Naive thymus-derived CD4-positive, alpha-beta T cell (primary cell): ENCODE measurements around the gene ATG7. TPM values are rescaled to one million over a fixed set of nuclear protein-coding genes. Genes with fewer than 3 reads are reported as not detected.

Source experiments
- ATAC-seq: fragments of 150-1000 bp; cut with Tn5 transposase; 2 replicates; pipeline ENCODE4 v1.10.0; 2021; ENCODE audit warnings: mild to moderate bottlenecking, moderate library complexity
- CTCF ChIA-PET: fragments of 350-600 bp; sonication (Branson Sonifier 250); formaldehyde crosslinking; loops from one replicate; lab custom pipeline; 2021; ENCODE audit warnings: antibody characterized with exemption; lab: Charles Lee
- POLR2A ChIA-PET: fragments of 350-600 bp; sonication (Branson Sonifier 250); formaldehyde crosslinking; loops from one replicate; lab custom pipeline; 2021; ENCODE audit warnings: antibody characterized with exemption, inconsistent platforms; lab: Charles Lee
- DNase-seq, 9 donors: peaks; one replicate each; pipeline versions ENCODE4 v3.0.0 to v3.0.0-alpha.2; 2020 to 2022; ENCODE audit warnings: mixed read lengths in 1 of 9
- H3K27ac ChIP-seq: one replicate; pipeline ENCODE4 v1.7.0; 2013; ENCODE audit warnings: mild to moderate bottlenecking, low read depth, low read length, moderate library complexity
- H3K27me3 ChIP-seq, 2 donors: one replicate each; pipeline ENCODE4 v1.7.0; 2013; ENCODE audit warnings: low read length in 2 of 2, mild to moderate bottlenecking in 2 of 2, moderate library complexity in 2 of 2; ENCODE audit not compliant: control insufficient read depth in 2 of 2, insufficient read depth in 2 of 2
- H3K36me3 ChIP-seq, 3 experiments: 1 replicate in 2 of 3; 2 replicates in 1 of 3; pipeline ENCODE4 v1.7.0; 2013; ENCODE audit warnings: low read length in 3 of 3, mild to moderate bottlenecking in 3 of 3, moderate library complexity in 1 of 3; ENCODE audit not compliant: insufficient read depth in 3 of 3, control insufficient read depth in 2 of 3
- H3K4me1 ChIP-seq, 2 donors: one replicate each; pipeline ENCODE4 v1.7.0; 2013; ENCODE audit warnings: low read length in 2 of 2, mild to moderate bottlenecking in 2 of 2, moderate library complexity in 1 of 2; ENCODE audit not compliant: control insufficient read depth in 2 of 2, insufficient read depth in 2 of 2
- H3K4me3 ChIP-seq: 2 replicates; pipeline ENCODE4 v1.7.0; 2013; ENCODE audit warnings: mild to moderate bottlenecking, low read length
- H3K9me3 ChIP-seq, 3 experiments: 1 replicate in 2 of 3; 2 replicates in 1 of 3; pipeline ENCODE4 v1.7.0; 2013; ENCODE audit warnings: low read length in 3 of 3; ENCODE audit not compliant: control insufficient read depth in 2 of 3
- H3K27ac Mint-ChIP-seq, 9 donors: one replicate each; pipeline ENCODE4 v1.8.0; 2020 to 2022; ENCODE audit warnings: mixed read lengths in 9 of 9, mild to moderate bottlenecking in 8 of 9, moderate library complexity in 5 of 9, inconsistent platforms in 2 of 9
- H3K27me3 Mint-ChIP-seq, 5 donors: one replicate each; pipeline ENCODE4 v1.8.0; 2021 to 2022; ENCODE audit warnings: mixed read lengths in 5 of 5, mild to moderate bottlenecking in 1 of 5
- H3K36me3 Mint-ChIP-seq, 5 donors: one replicate each; pipeline ENCODE4 v1.8.0; 2020 to 2022; ENCODE audit warnings: mixed read lengths in 5 of 5, mild to moderate bottlenecking in 3 of 5, inconsistent platforms in 1 of 5
- H3K4me1 Mint-ChIP-seq, 7 donors: one replicate each; pipeline ENCODE4 v1.8.0; 2020 to 2022; ENCODE audit warnings: mixed read lengths in 7 of 7, mild to moderate bottlenecking in 3 of 7, inconsistent platforms in 1 of 7
- H3K4me3 Mint-ChIP-seq, 10 donors: one replicate each; pipeline ENCODE4 v1.8.0; 2020 to 2022; ENCODE audit warnings: mild to moderate bottlenecking in 10 of 10, mixed read lengths in 10 of 10, moderate library complexity in 6 of 10, inconsistent platforms in 2 of 10
- H3K9me3 Mint-ChIP-seq, 11 donors: one replicate each; pipeline ENCODE4 v1.8.0; 2020 to 2022; ENCODE audit warnings: mixed read lengths in 11 of 11, mild to moderate bottlenecking in 4 of 11, inconsistent platforms in 1 of 11, moderate library complexity in 1 of 11
- intact Hi-C, 2 donors: fragments of 100-400 bp; cut with micrococcal nuclease; formaldehyde crosslinking; loops; one replicate each; pipeline ENCODE4 v1.15.1; 2023
- polyA plus RNA-seq, 2 donors: library from polyadenylated mRNA; unstranded; fragments of 300-500 nt; fragmentation: Illumina TruSeq; gene quantifications; one replicate each; pipeline ENCODE4 v1.2.3, GENCODE V29; 2021
- total RNA-seq, 6 experiments: library from RNA in 5 of 6; stranded (reverse) in 5 of 6; gene quantifications; 1 replicate in 5 of 6; 2 replicates in 1 of 6; pipeline ENCODE4 v1.2.3 and lab custom pipeline; 2021 to 2026

The ATG7 gene
- total and polyA plus RNA-seq, 7 experiments from 2014 or later: 12.0 to 80.3 (median 33.6) TPM

GRCh38 chr3:11276901-11277300, 4.7 kb downstream of the ATG7 start:
- Mint-ChIP-seq H3K4me1 (peaks cover 35 to 67% (median 49%) of the 10 kb centered on the region in 7 donors), H3K27ac (peak overlapping the region in 2 of 9 donors; percentile 2 to 82), H3K9me3 (peaks cover 0 to 8% (median 3%) of the 10 kb centered on the region in 11 donors), H3K36me3 (peaks cover 10 to 38% (median 36%) of the 10 kb centered on the region in 5 donors), H3K27me3 (peaks cover 0 to 2% (median 0%) of the 10 kb centered on the region in 5 donors), H3K4me3 (peak overlapping the region in 1 of 10 donors; percentile 36)
- Histone ChIP-seq H3K4me1 (peaks cover 12 to 13% of the 10 kb centered on the region in 2 donors), H3K9me3 (no peaks in the 10 kb centered on the region), H3K27ac (no peak overlapping the region), H3K36me3 (peaks cover 0 to 9% (median 4%) of the 10 kb centered on the region in 3 experiments), H3K4me3 (no peak overlapping the region), H3K27me3 (no peaks in the 10 kb centered on the region)
- no peak for ATAC-seq
- ChIA-PET CTCF (interaction anchor here (0.6 kb wide), 1 partner anchor 87 kb away, joined by 3 read pairs; no protein-coding TSS in a partner anchor), POLR2A (interaction anchor here (1.4 kb wide), 1 partner anchor 13 kb away, joined by 3 read pairs; no protein-coding TSS in a partner anchor)
- intact Hi-C loops: loop anchor here (10.0 kb wide), 3 partner anchors 508 to 1278 kb away; partner anchors contain the start of genes MKRN2 (in 1 of the 2) and TAMM41 (in 1 of the 2)
- DNase-seq: no peak

GRCh38 chr3:11282250-11283138, 10.3 kb downstream of the ATG7 start:
- H3K36me3 Mint-ChIP-seq: peaks cover 8 to 37% (median 17%) of the 10 kb centered on the region in 5 donors
- POLR2A ChIA-PET: interaction anchor here (0.5 to 1.2 kb wide), 2 partner anchors 10 to 1845 kb away, joined by 3 read pairs; partner anchors contain the start of gene ATG7
- H3K27ac Mint-ChIP-seq: peak overlapping the region in 1 of 9 donors; percentile 56
- Histone ChIP-seq H3K4me1 (no peaks in the 10 kb centered on the region), H3K27ac (no peak overlapping the region), H3K4me3 (no peak overlapping the region), H3K9me3 (no peaks in the 10 kb centered on the region), H3K27me3 (no peaks in the 10 kb centered on the region), H3K36me3 (peaks cover 0 to 18% (median 6%) of the 10 kb centered on the region in 3 experiments)
- intact Hi-C loops: no loop called here
- H3K9me3 Mint-ChIP-seq: peaks cover 0 to 1% (median 0%) of the 10 kb centered on the region in 11 donors
- peaks cover 6 to 24% (median 17%) of the 10 kb centered on the region in 7 donors for H3K4me1 Mint-ChIP-seq
- CTCF ChIA-PET: no interaction called here
- ATAC-seq: no peak
- H3K4me3 Mint-ChIP-seq: no peak overlapping the region
- no peak for DNase-seq
- no peaks in the 10 kb centered on the region for H3K27me3 Mint-ChIP-seq

- intact Hi-C loops: no loop called here
- no peak overlapping the region for H3K27ac ChIP-seq
- H3K36me3 ChIP-seq: peaks cover 0 to 18% (median 6%) of the 10 kb centered on the region in 3 experiments
- Mint-ChIP-seq H3K27ac (peak overlapping the region in 1 of 9 donors; percentile 51), H3K27me3 (no peaks in the 10 kb centered on the region), H3K4me3 (no peak overlapping the region), H3K4me1 (peaks cover 7 to 30% (median 20%) of the 10 kb centered on the region in 7 donors), H3K36me3 (peaks cover 8 to 35% (median 14%) of the 10 kb centered on the region in 5 donors), H3K9me3 (peaks cover 0 to 1% (median 0%) of the 10 kb centered on the region in 11 donors)
- no peak for DNase-seq
- H3K4me3 ChIP-seq: no peak overlapping the region
- peak; percentile 45 for ATAC-seq
- H3K4me1 ChIP-seq: peaks cover 0 to 5% of the 10 kb centered on the region in 2 donors
- ChIA-PET POLR2A (no interaction called here), CTCF (no interaction called here)
- H3K9me3 ChIP-seq: no peaks in the 10 kb centered on the region
- H3K27me3 ChIP-seq: no peaks in the 10 kb centered on the region
Measured at GRCh38 chr3:11283139-11283475, 10.9 kb downstream of the ATG7 start.

- CTCF ChIA-PET: no interaction called here
- H3K27ac ChIP-seq: no peak overlapping the region
- peaks cover 8 to 35% (median 13%) of the 10 kb centered on the region in 5 donors for H3K36me3 Mint-ChIP-seq
Measured at GRCh38 chr3:11284011-11284410, 11.8 kb downstream of the ATG7 start.

GRCh38 chr3:11285471-11285870, 13.3 kb downstream of the ATG7 start:
- Mint-ChIP-seq H3K9me3 (peaks cover 0 to 1% (median 0%) of the 10 kb centered on the region in 11 donors), H3K27ac (peak overlapping the region in 2 of 9 donors; percentile 36 to 45), H3K36me3 (peaks cover 8 to 42% (median 10%) of the 10 kb centered on the region in 5 donors), H3K4me3 (no peak overlapping the region), H3K4me1 (peaks cover 26 to 51% (median 43%) of the 10 kb centered on the region in 7 donors), H3K27me3 (no peaks in the 10 kb centered on the region)
- ATAC-seq (no peak), DNase-seq (no peak)
- Histone ChIP-seq H3K4me3 (no peak overlapping the region), H3K9me3 (no peaks in the 10 kb centered on the region), H3K4me1 (peaks cover 3 to 23% of the 10 kb centered on the region in 2 donors), H3K27ac (no peak overlapping the region), H3K27me3 (no peaks in the 10 kb centered on the region), H3K36me3 (peaks cover 0 to 18% (median 3%) of the 10 kb centered on the region in 3 experiments)
- ChIA-PET CTCF (no interaction called here), POLR2A (no interaction called here)
- intact Hi-C loops: loop anchor here in 1 of 2 donors (5.0 kb wide), 1 partner anchor 48 kb away; no protein-coding TSS in a partner anchor

More at GRCh38 chr3:11284011-11284410, 11.8 kb downstream of the ATG7 start:
- Mint-ChIP-seq H3K4me1 (peaks cover 12 to 36% (median 28%) of the 10 kb centered on the region in 7 donors), H3K4me3 (no peak overlapping the region), H3K27ac (no peak overlapping the region), H3K27me3 (no peaks in the 10 kb centered on the region), H3K9me3 (peaks cover 0 to 1% (median 0%) of the 10 kb centered on the region in 11 donors)
- intact Hi-C loops: no loop called here
- no peaks in the 10 kb centered on the region for H3K27me3 ChIP-seq
- H3K4me1 ChIP-seq: peaks cover 3 to 14% of the 10 kb centered on the region in 2 donors
- peaks cover 0 to 18% (median 6%) of the 10 kb centered on the region in 3 experiments for H3K36me3 ChIP-seq
- H3K4me3 ChIP-seq: no peak overlapping the region
- H3K9me3 ChIP-seq: no peaks in the 10 kb centered on the region
- DNase-seq (no peak), ATAC-seq (no peak)
- POLR2A ChIA-PET: interaction anchor here (0.8 kb wide), 2 partner anchors 10 to 11 kb away, joined by 3 read pairs; no protein-coding TSS in a partner anchor

- POLR2A ChIA-PET: no interaction called here
- Mint-ChIP-seq H3K9me3 (peaks cover 0 to 1% (median 0%) of the 10 kb centered on the region in 11 donors), H3K4me3 (no peak overlapping the region), H3K27me3 (no peaks in the 10 kb centered on the region), H3K27ac (peak overlapping the region in 5 of 9 donors; percentile 28 to 95 (median 77)), H3K4me1 (peaks cover 38 to 62% (median 55%) of the 10 kb centered on the region in 7 donors), H3K36me3 (peaks cover 4 to 40% (median 14%) of the 10 kb centered on the region in 5 donors)
- no peaks in the 10 kb centered on the region for H3K27me3 ChIP-seq
- intact Hi-C loops: loop anchor here in 1 of 2 donors (5.0 kb wide), 1 partner anchor 50 kb away; no protein-coding TSS in a partner anchor
- no peak overlapping the region for H3K27ac ChIP-seq
- CTCF ChIA-PET: no interaction called here
- H3K4me3 ChIP-seq: no peak overlapping the region
- ATAC-seq: no peak
- H3K4me1 ChIP-seq: peaks cover 19 to 39% of the 10 kb centered on the region in 2 donors
- peaks cover 0 to 12% (median 0%) of the 10 kb centered on the region in 3 experiments for H3K36me3 ChIP-seq
- DNase-seq: no peak
- H3K9me3 ChIP-seq: no peaks in the 10 kb centered on the region
Measured at GRCh38 chr3:11287404-11287803, 15.2 kb downstream of the ATG7 start.
